IPS-20b (cell line): ENCODE data around the gene ARL17B.
"Not testable (repeated sequence)": the region's sequence is repeated elsewhere in the genome, so short reads cannot be mapped to it uniquely, and the experiment has no call there.

ENCODE experiments used
- H3K27ac ChIP-seq: one replicate; pipeline ENCODE4 v1.5.1; 2013; ENCODE audit warnings: low read length
- H3K27me3 ChIP-seq: 2 replicates; pipeline ENCODE4 v1.6.1; 2013; ENCODE audit warnings: mild to moderate bottlenecking, low read length, inconsistent platforms; ENCODE audit not compliant: insufficient read depth
- H3K36me3 ChIP-seq: 2 replicates; pipeline ENCODE4 v1.6.1; 2013; ENCODE audit warnings: low read depth, mild to moderate bottlenecking, inconsistent platforms, low read length, moderate library complexity; ENCODE audit not compliant: insufficient read depth
- H3K4me1 ChIP-seq: 2 replicates; pipeline ENCODE4 v1.6.1; 2013; ENCODE audit warnings: mild to moderate bottlenecking, control low read depth, inconsistent platforms, low read length, moderate library complexity; ENCODE audit not compliant: insufficient read depth
- H3K4me3 ChIP-seq: 2 replicates; pipeline ENCODE4 v1.5.1; 2013; ENCODE audit warnings: mild to moderate bottlenecking, low read length, inconsistent platforms
- H3K9ac ChIP-seq: 2 replicates; pipeline ENCODE4 v1.6.1; 2013; ENCODE audit warnings: low read depth, mild to moderate bottlenecking, inconsistent platforms, low read length, moderate library complexity
- H3K9me3 ChIP-seq: 2 replicates; pipeline ENCODE4 v1.6.1; 2013; ENCODE audit warnings: mild to moderate bottlenecking, low read depth, low read length, inconsistent platforms; ENCODE audit not compliant: insufficient read depth

ARL17B gene

DNA sequence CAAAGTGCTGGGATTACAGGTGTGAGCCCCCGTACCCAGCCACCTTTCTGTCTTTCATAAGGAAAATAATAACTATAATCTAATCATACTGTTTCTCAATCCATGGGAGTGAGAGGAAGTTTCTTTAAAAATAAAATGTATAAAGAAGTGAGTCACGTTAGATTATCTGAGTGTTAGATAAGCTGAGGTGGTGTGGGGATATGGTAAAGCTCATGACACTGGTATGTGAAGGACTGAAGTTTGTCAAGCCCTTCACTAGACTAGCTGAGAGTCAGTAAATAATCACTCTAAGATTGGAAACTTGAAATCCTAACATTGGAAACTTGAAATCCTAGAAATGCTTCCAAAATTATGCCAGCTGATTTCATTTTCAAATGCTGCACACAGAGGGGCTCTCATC, 76.1 kb downstream of the ARL17B start:
- H3K9ac ChIP-seq, H3K36me3 ChIP-seq, H3K27me3 ChIP-seq, H3K4me3 ChIP-seq, H3K4me1 ChIP-seq, H3K9me3 ChIP-seq, H3K27ac ChIP-seq: not testable (repeated sequence)

DNA sequence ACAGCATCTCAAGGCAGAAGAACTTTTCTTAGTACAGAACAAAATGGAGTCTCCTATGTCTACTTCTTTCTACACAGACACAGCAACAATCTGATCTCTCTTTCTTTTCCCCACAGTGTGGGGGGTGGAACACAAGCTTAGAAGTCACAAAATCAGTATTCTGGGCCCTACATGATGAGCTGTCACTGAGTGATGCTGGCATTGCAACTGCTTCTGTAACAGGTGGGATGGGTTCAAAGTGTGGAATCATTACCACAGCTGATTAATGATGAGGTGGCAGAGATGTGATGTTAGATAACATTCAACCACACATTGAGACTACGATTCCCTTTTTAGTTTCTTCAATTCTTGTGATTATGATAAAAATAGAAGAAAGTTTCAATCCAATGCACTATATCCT, 77.1 kb downstream of the ARL17B start:
- not testable (repeated sequence) for H3K27me3 ChIP-seq, H3K27ac ChIP-seq

DNA sequence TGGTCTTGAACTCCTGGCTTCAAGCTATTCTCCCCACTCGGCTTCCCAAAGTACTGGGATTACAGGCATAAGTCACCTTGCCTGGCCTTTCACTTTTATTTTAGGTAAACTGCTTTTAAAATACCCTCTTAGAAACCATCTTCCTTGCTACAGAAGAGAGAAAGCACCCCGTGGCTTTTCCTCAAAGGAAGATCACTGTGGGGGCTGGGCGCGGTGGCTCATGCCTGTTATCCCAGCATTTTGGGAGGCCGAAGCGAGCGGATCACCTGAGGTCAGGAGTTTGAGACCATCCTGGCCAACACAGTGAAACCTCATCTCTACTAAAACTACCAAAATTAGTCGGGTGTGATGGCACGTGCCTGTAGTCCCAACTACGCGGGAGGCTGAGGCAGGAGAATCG, 78.9 kb downstream of the ARL17B start:
- H3K27me3 ChIP-seq, H3K36me3 ChIP-seq: not testable (repeated sequence)

More for the DNA sequence above, 77.1 kb downstream of the ARL17B start:
- H3K4me3 ChIP-seq, H3K36me3 ChIP-seq, H3K4me1 ChIP-seq, H3K9me3 ChIP-seq, H3K9ac ChIP-seq: not testable (repeated sequence)

DNA sequence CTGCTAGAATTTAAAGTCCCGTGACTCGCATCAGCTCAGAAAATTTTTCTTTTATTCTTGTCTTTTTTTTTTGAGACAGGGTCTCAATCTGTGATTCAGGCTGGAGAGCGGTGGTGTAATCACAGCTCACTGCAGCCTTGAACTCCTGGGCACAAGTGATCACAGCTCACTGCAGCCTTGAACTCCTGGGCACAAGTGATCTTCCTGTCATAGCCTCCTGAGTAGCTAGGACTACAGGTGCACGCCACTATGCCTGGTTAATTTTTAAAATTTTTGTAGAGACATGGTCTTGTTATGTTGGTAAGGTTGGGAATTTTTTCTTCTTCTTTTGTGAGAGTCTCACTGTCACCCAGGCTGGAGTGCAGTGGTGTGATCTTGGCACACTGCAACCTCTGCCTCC, 80.2 kb downstream of the ARL17B start:
- H3K9me3 ChIP-seq, H3K27ac ChIP-seq, H3K9ac ChIP-seq, H3K4me3 ChIP-seq, H3K4me1 ChIP-seq, H3K27me3 ChIP-seq, H3K36me3 ChIP-seq: not testable (repeated sequence)

More for the DNA sequence above, 78.9 kb downstream of the ARL17B start:
- not testable (repeated sequence) for H3K4me1 ChIP-seq, H3K9me3 ChIP-seq, H3K27ac ChIP-seq, H3K9ac ChIP-seq, H3K4me3 ChIP-seq

DNA sequence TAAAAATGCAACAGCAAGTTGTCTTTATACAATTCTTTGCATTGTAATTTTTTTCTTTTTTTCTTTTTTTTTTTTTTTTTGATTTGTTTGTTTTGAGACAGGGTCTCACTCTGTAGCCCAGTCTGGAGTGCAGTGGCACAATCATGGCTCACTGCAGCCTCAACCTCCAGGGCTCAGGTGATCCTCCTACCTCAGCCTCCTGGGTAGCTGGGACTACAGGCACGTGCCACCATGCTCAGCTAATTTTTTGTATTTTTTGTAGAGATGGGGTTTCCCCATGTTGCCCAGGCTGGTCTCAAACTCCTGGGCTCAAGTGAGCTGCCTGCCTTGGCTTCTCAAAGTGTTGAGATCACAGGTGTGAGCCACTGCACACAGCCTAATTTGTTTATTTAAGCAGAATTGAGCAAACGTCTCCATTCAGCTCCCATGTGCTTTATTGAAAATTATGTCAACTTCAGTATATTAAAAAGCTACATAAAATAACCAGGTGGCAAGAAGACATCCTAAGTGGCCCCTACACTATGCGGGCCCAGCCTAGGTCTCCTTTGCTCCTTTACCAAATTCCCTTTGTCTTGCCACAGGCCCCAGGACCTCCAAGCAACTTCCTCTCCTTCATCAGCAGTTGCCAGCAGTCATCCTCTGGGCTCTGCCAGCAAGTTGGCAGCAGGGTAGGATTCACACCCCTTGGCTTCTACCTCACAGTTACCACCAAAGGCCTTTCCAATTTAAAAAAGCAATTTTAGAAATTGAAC, 84.7 kb downstream of the ARL17B start:
- H3K9ac ChIP-seq, H3K9me3 ChIP-seq, H3K36me3 ChIP-seq, H3K27ac ChIP-seq, H3K27me3 ChIP-seq, H3K4me3 ChIP-seq, H3K4me1 ChIP-seq: not testable (repeated sequence)

DNA sequence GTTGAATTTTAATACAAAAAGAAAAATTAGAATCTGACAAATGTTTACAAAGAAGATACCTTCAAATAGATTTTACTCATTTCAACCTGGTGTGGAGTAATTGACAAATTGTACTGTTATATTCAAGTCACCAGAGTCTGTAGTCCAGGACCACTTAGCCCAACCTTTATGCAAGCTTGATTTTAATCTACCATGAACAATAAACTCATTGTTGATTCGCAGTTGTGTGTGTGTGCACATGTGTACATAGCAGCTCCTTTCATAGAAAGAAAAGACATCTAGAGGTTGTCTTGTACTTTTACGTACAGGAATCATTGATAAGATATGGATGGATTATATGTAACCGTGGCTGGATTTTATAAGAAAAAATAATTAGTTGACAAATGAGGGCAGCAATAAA, 87.3 kb downstream of the ARL17B start:
- H3K27me3 ChIP-seq = no peaks in the 10 kb centered on the region
- no peaks in the 10 kb centered on the region for H3K9me3 ChIP-seq
- no peaks in the 10 kb centered on the region for H3K36me3 ChIP-seq
- H3K27ac ChIP-seq = no peak overlapping the region
- H3K4me3 ChIP-seq = no peak overlapping the region
- H3K9ac ChIP-seq = no peak overlapping the region
- H3K4me1 ChIP-seq = no peaks in the 10 kb centered on the region

DNA sequence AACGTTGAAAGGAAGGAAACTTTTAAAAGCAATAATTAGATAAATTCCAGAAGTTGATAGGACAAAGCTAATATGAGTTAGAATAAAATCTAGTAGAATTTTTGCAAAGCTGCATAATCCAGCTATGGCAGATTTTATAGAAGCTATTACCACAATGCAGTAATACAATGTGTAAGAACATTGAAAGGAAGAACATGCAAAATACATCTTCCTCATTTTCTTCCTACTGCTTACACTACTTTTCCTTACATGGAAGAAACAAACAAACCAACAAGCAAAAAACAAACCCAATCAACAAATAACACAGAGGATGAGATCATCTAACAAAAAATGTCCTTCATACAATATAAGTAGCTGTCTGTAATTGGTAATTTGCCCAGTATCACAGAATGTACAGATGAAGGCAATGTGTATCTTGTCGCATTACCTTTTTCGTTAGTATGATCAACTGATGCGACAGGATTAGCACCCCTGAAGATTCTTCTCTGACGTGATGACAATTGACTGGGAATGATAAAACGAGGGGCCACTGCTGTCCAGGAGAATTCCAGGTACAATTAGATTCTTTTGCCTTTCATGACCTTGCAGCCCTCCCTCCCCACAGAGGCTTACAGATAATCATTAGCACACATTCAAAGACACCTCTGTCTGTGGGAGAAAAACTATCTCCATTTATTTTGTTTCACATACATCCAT, 87.9 kb downstream of the ARL17B start:
- no peaks in the 10 kb centered on the region for H3K4me1 ChIP-seq

DNA sequence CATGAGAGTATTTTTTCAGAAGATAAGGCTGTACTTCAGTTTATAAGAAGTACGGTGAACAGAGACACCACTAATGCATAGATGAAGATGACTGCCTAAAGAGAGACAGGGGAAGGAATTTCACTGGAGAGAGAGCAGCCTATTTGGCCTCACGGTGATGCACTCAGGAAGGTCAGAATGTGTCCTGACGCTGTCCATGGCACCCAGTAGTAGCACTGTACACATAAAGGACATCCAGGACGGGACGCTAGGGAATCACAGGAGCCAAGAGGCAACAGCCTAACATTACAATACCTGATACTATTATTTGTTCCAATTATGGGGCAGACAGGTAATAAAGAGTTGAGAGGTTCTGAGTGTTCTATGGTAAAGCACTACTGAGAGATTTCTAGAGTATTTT, 91.5 kb downstream of the ARL17B start:
- H3K9ac ChIP-seq = no peak overlapping the region
- H3K27me3 ChIP-seq = peaks cover 34% of the 10 kb centered on the region
- H3K4me3 ChIP-seq = no peak overlapping the region
- H3K36me3 ChIP-seq = no peaks in the 10 kb centered on the region
- no peak overlapping the region for H3K27ac ChIP-seq
- no peaks in the 10 kb centered on the region for H3K4me1 ChIP-seq
- no peaks in the 10 kb centered on the region for H3K9me3 ChIP-seq

More for the DNA sequence above, 87.9 kb downstream of the ARL17B start:
- Histone ChIP-seq H3K27me3 (peaks cover under 1% of the 10 kb centered on the region), H3K36me3 (no peaks in the 10 kb centered on the region), H3K9me3 (no peaks in the 10 kb centered on the region), H3K9ac (no peak overlapping the region), H3K4me3 (no peak overlapping the region), H3K27ac (no peak overlapping the region)

DNA sequence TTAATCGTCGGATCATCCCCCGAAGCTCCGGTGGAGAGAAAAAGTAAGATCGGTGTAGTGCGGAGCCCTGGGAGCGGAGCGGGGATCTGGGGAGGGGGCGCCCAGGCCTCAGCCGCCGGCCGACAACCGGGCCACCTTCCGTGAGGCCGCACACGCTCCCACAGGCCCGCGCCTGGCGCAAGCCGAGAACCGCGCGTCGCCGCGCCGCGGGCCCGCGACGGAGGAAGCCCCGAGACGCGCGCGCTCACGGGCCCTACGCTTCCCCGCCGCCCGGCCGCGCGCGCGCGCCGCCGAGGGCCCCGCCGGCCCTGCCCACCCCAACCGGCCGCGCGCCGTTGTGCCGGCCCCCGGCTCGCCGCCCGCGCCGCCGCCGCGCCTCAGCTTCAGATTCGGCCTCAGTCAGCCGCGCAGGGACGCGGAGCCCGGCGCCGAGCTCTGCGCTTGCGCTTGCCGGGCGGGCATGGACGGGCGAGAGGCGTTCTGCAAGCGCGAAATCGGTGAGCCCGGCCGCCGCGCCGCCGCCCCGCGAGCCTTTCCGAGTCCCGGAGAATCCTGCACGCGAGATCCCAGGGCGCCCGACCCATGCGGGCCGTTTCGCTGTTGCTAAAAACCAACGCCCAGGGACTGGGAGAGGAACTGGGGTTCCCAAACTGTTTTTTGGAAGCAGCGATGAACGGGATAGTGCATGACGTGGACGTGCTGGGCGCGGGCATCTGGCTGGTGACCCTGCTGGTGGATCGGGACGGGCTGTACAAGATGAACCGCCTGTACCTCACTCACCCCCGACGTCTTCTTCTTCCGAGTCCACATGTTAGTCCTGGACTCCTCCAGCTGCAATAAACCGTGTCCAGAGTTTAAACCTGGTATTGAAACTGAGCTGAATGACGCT, 94.7 kb downstream of the ARL17B start:
- Histone ChIP-seq H3K9me3 (no peaks in the 10 kb centered on the region), H3K27me3 (peaks cover 44% of the 10 kb centered on the region), H3K4me3 (peak overlapping the region; percentile 80), H3K9ac (peak overlapping the region; percentile 74; the same call in 1 of the 2 replicates), H3K4me1 (no peaks in the 10 kb centered on the region), H3K27ac (no peak overlapping the region), H3K36me3 (no peaks in the 10 kb centered on the region)

DNA sequence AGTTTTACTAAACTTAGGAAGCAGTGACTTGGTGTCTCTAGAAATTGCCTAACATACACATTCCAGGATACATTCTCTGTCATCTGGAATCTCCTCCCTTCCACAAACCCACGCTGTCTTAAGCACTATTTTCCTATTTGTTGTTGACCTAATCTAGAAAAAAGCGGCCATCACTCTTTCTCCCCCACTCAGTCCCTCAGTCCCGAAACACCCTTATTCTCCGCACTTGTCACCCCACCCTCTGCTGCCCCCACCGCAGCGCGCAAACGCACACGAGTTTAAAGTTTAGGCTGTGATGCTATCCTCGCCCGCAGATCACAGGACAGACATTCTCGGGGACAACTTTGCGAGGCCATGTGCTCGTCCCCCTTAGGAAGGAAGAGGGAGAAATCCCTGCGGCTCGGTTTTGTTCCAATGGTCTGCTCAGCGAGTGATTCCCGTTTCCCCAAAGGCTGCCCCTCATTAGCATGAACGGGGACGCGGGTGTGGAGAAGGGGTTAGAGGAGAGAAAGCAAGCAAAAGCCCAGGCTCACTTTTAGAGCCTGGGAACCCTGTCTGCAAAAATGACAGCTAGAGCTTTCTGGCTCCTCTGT, 95.4 kb downstream of the ARL17B start:
- not testable (repeated sequence) for H3K27ac ChIP-seq, H3K4me1 ChIP-seq, H3K36me3 ChIP-seq, H3K9me3 ChIP-seq
- Histone ChIP-seq H3K4me3 (peak overlapping the region; percentile 80), H3K9ac (peak overlapping the region; percentile 74; the same call in 1 of the 2 replicates), H3K27me3 (peaks cover 46% of the 10 kb centered on the region)

DNA sequence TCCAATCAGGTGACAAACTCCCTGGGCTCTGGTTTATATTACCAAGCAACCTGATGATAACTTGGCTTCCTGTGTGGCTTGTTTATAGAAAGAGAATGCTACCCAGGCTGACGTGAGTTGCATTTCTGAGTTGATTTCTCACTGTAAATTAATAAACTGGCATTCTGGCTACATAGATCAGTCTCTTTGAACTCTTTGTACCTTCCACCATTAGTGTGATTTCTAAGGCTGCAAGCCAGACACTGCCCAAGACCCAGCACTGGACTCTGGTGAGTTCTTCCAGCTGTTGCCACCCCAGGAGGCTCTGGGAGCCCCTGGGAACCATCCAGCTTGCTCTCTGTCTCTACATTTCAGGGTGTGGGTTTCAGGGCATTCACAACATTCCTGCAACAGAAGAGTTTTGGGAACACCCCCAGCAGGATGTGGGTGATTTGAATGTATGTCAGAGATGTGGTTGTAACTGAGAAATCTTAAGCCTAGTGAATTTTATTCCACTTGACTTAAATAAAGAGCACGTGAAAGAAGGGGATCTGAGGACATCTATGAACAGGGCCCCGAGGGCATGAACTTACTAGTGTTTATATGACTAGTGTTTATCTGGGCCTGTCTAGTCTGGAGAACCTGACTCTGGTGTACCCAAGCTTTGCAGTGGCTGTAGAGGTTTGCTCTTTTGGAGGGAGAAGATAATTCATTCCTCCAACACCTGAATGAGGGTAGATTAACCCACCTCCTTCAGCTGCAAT, 96.9 kb downstream of the ARL17B start:
- H3K27ac ChIP-seq = no peak overlapping the region

More for the DNA sequence above, 96.9 kb downstream of the ARL17B start:
- H3K4me1 ChIP-seq = no peaks in the 10 kb centered on the region
- H3K27me3 ChIP-seq = peaks cover 56% of the 10 kb centered on the region
- H3K9me3 ChIP-seq = no peaks in the 10 kb centered on the region
- no peak overlapping the region for H3K4me3 ChIP-seq
- no peak overlapping the region for H3K9ac ChIP-seq
- H3K36me3 ChIP-seq = no peaks in the 10 kb centered on the region
